Ovary (tissue), 9 donors: ENCODE data around the gene IL9. TPM values are rescaled to one million over a fixed set of nuclear protein-coding genes. Genes with fewer than 3 reads are reported as not detected.

Experiments
- DNase-seq, 5 donors: peaks; one replicate each; pipeline ENCODE4 v3.0.0-alpha.2; 2019 to 2020
- H3K27ac ChIP-seq, 2 donors: fragments of 200-600 bp; one replicate each; pipeline versions ENCODE4 v1.5.1 to v1.8.0; 2019 to 2022
- H3K27me3 ChIP-seq: fragments of 200-600 bp; one replicate; pipeline ENCODE4 v1.8.0; 2022
- H3K36me3 ChIP-seq: fragments of 200-600 bp; sonication (generic); one replicate; pipeline ENCODE4 v1.5.1; 2019
- H3K4me1 ChIP-seq: one replicate; pipeline ENCODE4 v1.8.1; 2013; ENCODE audit warnings: mild to moderate bottlenecking, moderate library complexity; ENCODE audit not compliant: insufficient read depth
- H3K4me3 ChIP-seq: fragments of 200-600 bp; sonication (generic); one replicate; pipeline ENCODE4 v1.5.1; 2017
- H3K9me3 ChIP-seq, 2 donors: fragments of 200-600 bp in 1 of 2; sonication (generic) in 1 of 2; one replicate each; pipeline versions ENCODE4 v1.5.1 to v1.8.1; 2013 to 2019; ENCODE audit warnings: mild to moderate bottlenecking in 1 of 2, moderate library complexity in 1 of 2
- EP300 ChIP-seq: sonication (generic); formaldehyde crosslinking; IDR thresholded peaks from one replicate; pipeline ENCODE4 v1.6.1; 2017; ENCODE audit warnings: antibody characterized with exemption
- POLR2A ChIP-seq: fragments of 450-650 bp; IDR thresholded peaks from one replicate; pipeline ENCODE4 v1.6.1; 2017; ENCODE audit warnings: antibody characterized with exemption, mild to moderate bottlenecking, moderate library complexity
- WGBS, 3 donors: extraction: QIAGEN DNeasy Blood & Tissue Kit in 1 of 3; methylation state at CpG; one replicate each; pipeline versions ENCODE4 v1.1.5 to v1.1.7; 2013 to 2017; 5-methylcytosine and 5-hydroxymethylcytosine counted together
- intact Hi-C, 4 donors: fragments of 100-400 bp; cut with DNase I; formaldehyde crosslinking; loops; one replicate each; pipeline versions ENCODE4 v1.11.0 to v1.15.1; 2022 to 2023
- polyA plus RNA-seq, 2 donors: library from polyadenylated mRNA; stranded (reverse); fragments of 200-250 nt in 1 of 2; fragments of 350-450 nt in 1 of 2; fragmentation: Illumina TruSeq in 1 of 2; extraction: RNeasy Lipid Tissue Mini Kit (QIAGEN cat#74804) in 1 of 2; gene quantifications; one replicate each; pipeline ENCODE4 v1.2.3, GENCODE V29; 2013 to 2014
- total RNA-seq, 7 donors: library from RNA; depleted of rRNA in 2 of 7; stranded (reverse); fragments of >200 nt in 2 of 7; fragmentation: NEBNext Ultra II Directional in 3 of 7; extraction: Animal tissue kit (Norgen Biotek cat#: 25700) in 3 of 7; gene quantifications; one replicate each; pipeline versions ENCODE4 v1.1.0 to v1.2.4, GENCODE V29; 2016 to 2023
- TF ChIP-seq, protein P1 (sequence below), 3 donors: fragments of 450-650 bp in 2 of 3; fragments of 200-600 bp in 1 of 3; IDR thresholded peaks; one replicate each; pipeline versions ENCODE4 v1.5.1 to v1.8.0; 2016 to 2022; ENCODE audit warnings: antibody characterized with exemption in 3 of 3, mild to moderate bottlenecking in 1 of 3
- donor health status: DM: no; HTN: no; CAD: no; lungs with moderate emphysema.
- donor health status: DM: no; HTN: no; CAD: no.
- donor health status: Bipolar disorder and iron deficiency.
- donor health status: DM: yes; HTN: yes; CAD: no.
- donor health status: DM: no; HTN: no; CAD: no.
- donor health status: DM: yes; HTN: yes; CAD: no.

The IL9 gene
- total and polyA plus RNA-seq, 9 donors: not detected

DNA sequence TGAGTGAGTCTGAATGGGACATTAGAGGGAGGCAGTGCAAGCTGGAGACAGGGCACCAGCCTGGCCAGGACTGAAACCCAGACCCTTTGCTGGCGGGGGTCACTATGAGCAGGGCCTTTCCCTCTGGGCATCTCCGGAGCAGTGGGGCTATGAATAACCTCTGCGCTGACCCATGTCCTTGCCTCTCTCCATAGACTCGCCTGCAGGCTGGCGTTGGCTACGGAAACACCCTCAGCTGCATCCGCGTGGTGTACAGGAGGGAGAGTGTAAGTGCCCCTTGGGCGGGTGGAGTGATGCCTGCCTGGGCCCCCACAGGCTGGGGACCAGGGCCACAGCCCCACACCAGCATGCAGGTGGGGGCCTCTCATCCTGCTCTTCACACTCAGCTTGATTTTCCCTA is 45.4 kb downstream of the IL9 start:
- no peaks in the 10 kb centered on the region for H3K9me3 ChIP-seq
- H3K4me1 ChIP-seq: no peaks in the 10 kb centered on the region
- DNase-seq: no peak
- TF ChIP-seq EP300 (no peak), POLR2A (no peak)
- TF ChIP-seq, protein P1, sequence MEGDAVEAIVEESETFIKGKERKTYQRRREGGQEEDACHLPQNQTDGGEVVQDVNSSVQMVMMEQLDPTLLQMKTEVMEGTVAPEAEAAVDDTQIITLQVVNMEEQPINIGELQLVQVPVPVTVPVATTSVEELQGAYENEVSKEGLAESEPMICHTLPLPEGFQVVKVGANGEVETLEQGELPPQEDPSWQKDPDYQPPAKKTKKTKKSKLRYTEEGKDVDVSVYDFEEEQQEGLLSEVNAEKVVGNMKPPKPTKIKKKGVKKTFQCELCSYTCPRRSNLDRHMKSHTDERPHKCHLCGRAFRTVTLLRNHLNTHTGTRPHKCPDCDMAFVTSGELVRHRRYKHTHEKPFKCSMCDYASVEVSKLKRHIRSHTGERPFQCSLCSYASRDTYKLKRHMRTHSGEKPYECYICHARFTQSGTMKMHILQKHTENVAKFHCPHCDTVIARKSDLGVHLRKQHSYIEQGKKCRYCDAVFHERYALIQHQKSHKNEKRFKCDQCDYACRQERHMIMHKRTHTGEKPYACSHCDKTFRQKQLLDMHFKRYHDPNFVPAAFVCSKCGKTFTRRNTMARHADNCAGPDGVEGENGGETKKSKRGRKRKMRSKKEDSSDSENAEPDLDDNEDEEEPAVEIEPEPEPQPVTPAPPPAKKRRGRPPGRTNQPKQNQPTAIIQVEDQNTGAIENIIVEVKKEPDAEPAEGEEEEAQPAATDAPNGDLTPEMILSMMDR (IDR thresholded peaks at IDR 0.05): no peak
- 87 to 97% (median 89%) methylated on average over 9 of the region's 9 CpGs for WGBS, 3 donors
- no peak overlapping the region for H3K27ac ChIP-seq
- H3K27me3 ChIP-seq: no peaks in the 10 kb centered on the region
- H3K4me3 ChIP-seq: no peak overlapping the region
- no peaks in the 10 kb centered on the region for H3K36me3 ChIP-seq
- intact Hi-C loops: no loop called here

DNA sequence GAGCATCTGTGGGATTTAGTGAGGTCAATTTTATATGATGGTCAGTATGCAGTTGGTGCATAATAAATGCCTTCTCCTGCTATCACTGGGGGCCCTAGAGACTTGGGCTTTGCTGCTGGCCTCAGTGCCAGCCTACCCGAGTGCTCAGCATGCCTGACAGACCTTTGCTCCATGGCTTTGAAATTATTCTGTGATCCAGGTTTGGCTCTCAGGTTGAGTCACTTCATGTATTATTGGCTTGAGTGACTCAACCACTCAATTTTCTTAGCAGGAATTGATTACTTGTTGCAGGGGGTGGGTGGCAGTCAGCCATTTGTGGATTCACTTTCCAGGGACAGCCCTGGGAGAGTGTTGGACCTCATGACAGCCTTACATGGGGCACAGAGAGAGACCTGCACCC is 47.7 kb downstream of the IL9 start:
- 73 to 83% (median 80%) methylated on average over 1 of the region's 1 CpG for WGBS, 3 donors
- H3K36me3 ChIP-seq: no peaks in the 10 kb centered on the region
- H3K27me3 ChIP-seq: no peaks in the 10 kb centered on the region
- intact Hi-C loops: no loop called here
- no peak for DNase-seq
- no peak overlapping the region for H3K4me3 ChIP-seq
- H3K27ac ChIP-seq: no peak overlapping the region
- no peaks in the 10 kb centered on the region for H3K9me3 ChIP-seq
- H3K4me1 ChIP-seq: no peaks in the 10 kb centered on the region
- no peak for TF ChIP-seq POLR2A

DNA sequence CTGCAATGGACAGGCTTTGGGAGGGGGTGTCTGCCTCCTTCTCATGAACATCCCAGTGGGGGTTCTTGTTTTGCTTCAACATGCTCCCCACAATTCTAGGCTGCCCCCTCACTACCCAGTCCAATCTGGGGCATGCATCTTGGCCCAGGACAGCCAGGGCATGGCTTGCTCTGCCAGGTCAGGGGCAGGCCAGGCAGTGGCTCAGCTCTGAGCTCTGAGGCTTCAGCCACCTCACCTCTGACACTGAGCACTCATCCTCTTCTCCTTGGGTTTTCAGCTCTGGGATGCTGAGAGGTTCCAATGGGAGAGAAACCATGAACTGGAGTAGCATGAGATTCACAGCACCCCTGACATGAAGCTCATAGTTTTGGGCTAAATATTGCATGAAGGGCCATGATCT is 49.3 kb downstream of the IL9 start:
- Histone ChIP-seq H3K36me3 (no peaks in the 10 kb centered on the region), H3K9me3 (no peaks in the 10 kb centered on the region), H3K4me1 (no peaks in the 10 kb centered on the region), H3K27me3 (no peaks in the 10 kb centered on the region), H3K4me3 (no peak overlapping the region), H3K27ac (no peak overlapping the region)
- TF ChIP-seq, protein P1 (IDR thresholded peaks at IDR 0.05): no peak
- TF ChIP-seq EP300: no peak
- TF ChIP-seq POLR2A: no peak
- intact Hi-C loops: no loop called here
- no peak for DNase-seq

DNA sequence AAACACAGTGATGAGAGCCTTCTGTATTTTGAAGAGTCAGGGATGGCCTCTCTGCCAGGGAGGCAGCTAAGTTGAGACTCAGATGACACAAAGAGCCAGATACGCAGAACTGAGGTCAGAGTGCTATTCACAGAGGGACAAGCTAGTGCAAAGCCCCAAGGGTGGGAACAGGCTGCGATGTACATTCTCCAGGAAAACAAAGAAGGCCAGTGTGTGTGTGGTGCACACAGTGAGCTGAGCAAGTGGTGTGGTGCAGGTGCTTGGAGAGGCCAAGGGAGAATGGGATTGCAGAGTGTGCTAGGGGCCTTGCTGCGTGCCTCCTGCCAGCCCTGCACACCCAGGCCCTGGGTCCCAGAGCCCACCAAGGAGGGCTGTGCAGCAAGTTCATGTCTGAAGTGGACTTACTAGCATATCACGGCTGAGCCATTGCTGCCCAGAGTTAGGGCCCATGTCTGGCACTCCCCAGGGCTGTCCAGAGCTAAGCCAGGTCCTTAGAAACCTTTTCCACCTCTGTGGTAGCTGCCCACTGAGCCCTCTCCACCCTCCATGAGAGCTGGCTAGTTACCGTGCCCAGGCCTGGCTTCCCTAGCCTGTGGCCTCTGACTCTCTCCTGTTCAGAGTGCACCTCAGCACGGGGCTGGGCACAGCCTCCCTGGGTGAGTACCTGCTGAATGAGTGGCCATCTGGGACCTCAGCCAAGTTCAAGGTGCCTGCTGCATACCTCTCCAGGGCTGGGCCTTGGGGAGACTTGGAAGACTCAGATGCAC is 51.9 kb downstream of the IL9 start:
- WGBS, 3 donors: 81 to 88% (median 83%) methylated on average over 6 of the region's 6 CpGs
- H3K27ac ChIP-seq: no peak overlapping the region
- no peaks in the 10 kb centered on the region for H3K27me3 ChIP-seq
- no peaks in the 10 kb centered on the region for H3K4me1 ChIP-seq
- no peaks in the 10 kb centered on the region for H3K36me3 ChIP-seq
- no peaks in the 10 kb centered on the region for H3K9me3 ChIP-seq
- no peak overlapping the region for H3K4me3 ChIP-seq
- intact Hi-C loops: no loop called here
- TF ChIP-seq EP300 (no peak), POLR2A (no peak)
- TF ChIP-seq, protein P1 (IDR thresholded peaks at IDR 0.05): no peak
- DNase-seq: no peak

DNA sequence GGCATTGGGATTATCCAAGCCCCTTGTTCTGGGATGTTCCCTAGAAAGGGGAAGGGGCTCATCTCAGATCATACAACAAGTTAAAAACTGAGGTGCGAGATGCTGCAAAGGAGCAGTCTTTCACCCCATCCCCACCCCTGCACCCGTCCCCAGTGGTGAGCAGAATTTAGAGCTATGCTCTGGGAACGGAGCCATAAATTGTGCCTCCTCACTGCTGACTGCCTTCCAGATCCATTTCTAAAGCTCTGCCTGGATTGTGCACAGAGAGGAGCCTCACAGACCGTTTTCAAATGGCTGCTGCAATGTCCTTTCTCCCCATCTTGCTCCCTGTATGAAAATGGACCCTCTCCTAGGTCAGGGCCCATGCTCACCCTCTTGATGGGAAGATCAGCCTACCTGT is 52.9 kb downstream of the IL9 start:
- H3K36me3 ChIP-seq: no peaks in the 10 kb centered on the region
- no peak for DNase-seq
- intact Hi-C loops: no loop called here
- no peaks in the 10 kb centered on the region for H3K27me3 ChIP-seq
- H3K4me3 ChIP-seq: no peak overlapping the region
- no peaks in the 10 kb centered on the region for H3K4me1 ChIP-seq
- no peaks in the 10 kb centered on the region for H3K9me3 ChIP-seq
- TF ChIP-seq, protein P1 (IDR thresholded peaks at IDR 0.05): no peak
- 43 to 55% (median 46%) methylated on average over 4 of the region's 4 CpGs for WGBS, 3 donors
- H3K27ac ChIP-seq: no peak overlapping the region
